ENCODE measurements around the gene ST6GAL1.
"Not testable (repeated sequence)": the region's sequence is repeated elsewhere in the genome, so short reads cannot be mapped to it uniquely, and the experiment has no call there.

Gene ST6GAL1

DNA sequence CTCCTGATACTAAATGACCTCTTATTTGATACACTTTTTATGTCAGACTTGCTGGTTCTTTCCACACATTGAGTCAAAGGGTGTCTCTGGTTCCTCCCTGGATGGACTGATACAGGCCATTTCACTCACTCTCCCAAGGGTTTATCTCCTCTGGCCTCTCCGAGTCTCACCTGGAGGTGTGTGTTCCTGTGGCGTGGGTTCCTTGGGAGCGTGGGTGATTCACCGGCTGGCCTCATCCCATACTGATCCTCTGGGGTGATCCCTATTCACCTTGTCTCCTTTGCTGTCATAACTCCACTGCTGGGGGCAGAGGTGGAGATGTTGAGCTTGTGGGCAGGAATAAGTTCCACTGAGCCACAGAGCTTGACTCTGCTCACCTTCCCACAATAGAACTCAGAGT lies 61.1 kb downstream of the ST6GAL1 start:
- no peak for DNase-seq (ENCODE audit: extremely low read depth in 1 of 2, low read depth in 1 of 2)

DNA sequence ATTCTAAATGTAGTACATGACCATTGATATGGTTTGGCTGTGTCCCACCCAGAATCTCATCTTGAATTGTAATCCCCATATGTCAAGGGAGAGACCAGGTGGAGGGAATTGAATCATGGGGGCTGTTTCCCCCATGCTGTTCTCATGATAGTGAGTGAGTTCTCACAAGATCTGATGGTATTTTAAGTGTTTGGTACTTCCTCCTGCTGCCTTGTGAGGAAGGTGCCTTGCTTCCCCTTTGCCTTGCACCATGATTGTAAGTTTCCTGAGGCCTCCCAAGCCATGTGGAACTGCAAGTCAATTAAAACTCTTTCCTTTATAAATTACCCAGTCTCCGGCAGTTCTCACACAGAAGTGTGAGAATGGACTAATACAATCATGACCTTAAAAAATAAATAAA lies 61.8 kb downstream of the ST6GAL1 start:
- not testable (repeated sequence) for DNase-seq (ENCODE audit: extremely low read depth in 1 of 2, low read depth in 1 of 2)

DNA sequence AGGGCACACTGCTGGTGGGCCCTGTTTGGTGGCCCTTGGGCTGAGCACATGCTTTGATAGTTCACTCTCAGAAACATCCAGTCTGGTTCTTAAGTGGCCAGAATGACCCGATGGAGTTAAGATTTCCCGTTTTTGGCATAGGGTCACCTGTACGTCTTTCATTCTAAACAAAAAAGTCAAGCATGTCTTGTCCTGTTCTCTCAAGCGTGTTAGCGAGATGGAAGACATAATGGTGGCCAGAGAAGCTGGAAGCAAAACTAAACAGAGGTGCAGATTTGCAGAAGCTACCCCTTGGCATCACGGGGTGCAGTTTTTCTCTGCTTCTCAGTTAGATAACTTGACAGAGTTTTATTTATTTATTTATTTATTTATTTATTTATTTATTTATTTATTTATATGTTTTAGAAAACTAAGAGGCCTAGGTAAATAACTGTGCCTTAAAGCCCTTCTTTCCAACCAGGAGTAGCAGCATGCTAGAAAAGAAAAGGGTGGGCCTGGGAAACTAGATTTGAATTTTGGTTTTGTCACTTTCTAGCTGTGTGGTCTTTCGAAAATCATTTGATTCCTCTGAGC lies 63.0 kb downstream of the ST6GAL1 start:
- no peak for DNase-seq (ENCODE audit: extremely low read depth in 1 of 2, low read depth in 1 of 2)

DNA sequence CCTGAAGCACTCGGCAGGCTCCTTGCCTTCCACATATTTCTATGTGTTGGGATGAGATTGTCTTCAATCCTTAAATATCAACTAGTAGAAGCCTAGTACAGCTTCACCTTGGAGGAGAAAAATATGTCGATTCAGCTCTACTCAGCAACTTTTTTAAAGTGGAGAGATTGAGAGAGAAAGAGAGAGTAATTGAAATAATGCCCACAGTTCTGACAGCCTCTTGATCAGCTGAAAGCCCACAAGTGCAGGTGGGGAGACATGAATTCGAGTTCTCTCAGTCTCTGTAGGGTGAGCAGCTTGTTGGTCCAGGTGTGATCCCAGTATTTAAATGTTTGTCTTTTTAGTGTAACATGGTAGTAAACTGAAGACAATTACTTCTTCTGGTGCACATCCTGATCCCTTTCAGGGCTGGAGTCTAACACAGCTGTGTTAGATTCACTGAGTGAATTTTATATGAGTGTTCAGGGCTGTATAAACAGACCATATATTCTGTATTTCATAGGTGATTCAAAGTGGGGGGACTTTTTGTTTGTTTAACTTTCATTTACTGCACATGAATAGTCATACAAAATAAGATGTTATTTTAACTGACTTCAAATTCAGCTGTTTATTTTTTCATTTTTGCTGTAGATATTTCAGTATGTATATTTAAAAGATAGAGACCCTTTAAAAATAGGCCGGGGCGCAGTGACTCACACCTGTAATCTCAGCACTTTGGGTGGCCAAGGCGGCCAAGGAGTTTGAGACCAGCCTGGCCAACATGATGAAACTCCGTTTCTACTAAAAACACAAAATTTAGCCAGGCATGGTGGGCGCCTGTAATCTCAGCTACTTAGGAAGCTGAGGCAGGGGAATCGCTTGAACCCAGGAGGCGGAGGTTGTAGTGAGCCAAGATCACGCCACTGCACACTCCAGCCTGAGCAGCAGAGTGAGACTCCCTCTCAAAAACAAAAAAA lies 64.0 kb downstream of the ST6GAL1 start:
- no peak for DNase-seq (ENCODE audit: extremely low read depth in 1 of 2, low read depth in 1 of 2)

DNA sequence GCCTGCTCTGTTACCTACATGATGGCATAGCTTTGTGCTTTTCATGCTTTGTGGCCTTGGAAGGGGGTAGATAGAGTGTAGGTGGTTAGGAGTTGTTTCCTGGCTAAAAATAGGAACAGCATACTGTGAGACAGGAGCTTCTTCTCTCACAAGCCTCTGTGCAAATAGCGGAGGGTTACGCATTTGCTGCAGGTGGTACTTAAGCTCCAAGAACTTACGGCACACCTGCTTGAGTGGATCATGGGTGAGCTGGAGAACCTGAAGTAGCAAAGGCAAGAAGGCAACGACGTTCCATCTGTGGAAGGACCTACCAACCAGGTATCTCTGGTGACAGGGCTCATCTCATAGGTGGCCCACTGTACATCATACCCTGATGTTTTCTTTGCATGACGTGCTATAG lies 66.0 kb downstream of the ST6GAL1 start:
- no peak for DNase-seq (ENCODE audit: extremely low read depth in 1 of 2, low read depth in 1 of 2)

DNA sequence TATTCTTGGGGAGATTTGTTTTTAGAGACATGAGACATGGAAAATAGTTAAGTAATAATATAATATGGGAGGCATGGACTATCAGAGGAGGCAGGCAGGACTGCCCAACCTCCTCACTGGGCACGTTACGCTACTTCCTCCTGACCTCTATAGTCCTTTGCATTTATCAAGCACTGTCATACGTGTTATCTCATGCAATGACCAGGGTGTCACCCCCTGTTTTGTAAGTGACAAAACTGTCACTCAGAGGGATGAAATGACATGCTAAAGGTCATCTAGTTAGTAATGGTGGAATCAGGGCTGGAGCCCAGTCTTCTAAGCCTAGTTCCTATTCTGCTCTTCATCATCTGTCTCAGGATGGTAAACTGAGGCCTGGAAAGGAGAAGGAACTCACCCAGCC lies 66.7 kb downstream of the ST6GAL1 start:
- no peak for DNase-seq (ENCODE audit: extremely low read depth in 1 of 2, low read depth in 1 of 2)

DNA sequence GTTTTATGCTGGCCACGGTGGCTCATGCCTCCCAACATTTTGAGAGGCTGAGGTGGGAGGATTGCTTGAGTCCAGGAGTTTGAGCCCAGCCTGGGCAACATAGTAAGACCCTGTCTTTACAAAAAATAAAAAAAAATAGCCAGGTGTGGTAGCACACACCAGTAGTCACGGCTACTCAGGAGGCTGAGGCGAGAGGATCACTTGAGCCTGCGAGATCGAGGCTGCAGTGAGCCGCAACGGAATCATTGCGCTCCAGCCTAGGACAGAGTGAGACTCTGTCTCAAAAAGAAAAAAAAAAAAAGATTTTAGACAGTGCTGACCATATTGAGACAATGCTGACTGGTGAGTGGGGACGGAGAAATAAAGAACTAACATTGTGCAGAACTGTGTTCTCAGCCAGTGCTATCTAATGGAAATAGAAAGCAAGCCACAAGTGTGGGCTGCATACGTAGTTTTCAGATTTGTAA lies 67.2 kb downstream of the ST6GAL1 start:
- no peak for DNase-seq (ENCODE audit: extremely low read depth in 1 of 2, low read depth in 1 of 2)

DNA sequence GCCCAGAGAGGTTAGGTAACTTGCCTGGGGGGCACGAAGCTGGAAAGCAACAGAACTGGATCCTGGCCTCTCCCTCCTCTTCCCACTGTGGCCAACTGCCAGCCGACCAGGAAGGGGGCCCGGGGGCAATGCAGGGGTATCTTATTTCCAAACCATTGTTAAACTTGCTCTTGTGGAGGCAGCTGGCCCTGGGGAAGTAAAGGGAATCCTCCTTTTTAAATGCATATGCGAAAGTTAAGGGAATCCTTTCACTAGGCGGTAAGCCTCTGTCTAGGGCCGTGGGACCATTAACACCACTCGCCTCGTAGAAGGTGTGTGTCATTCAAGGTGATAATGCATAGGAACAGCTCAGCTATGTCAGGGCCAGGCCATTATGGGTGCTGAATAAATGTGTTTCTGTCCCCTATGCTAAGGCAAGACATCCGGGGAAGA lies 68.6 kb downstream of the ST6GAL1 start:
- DNase-seq (ENCODE audit: extremely low read depth in 1 of 2, low read depth in 1 of 2): no peak

DNA sequence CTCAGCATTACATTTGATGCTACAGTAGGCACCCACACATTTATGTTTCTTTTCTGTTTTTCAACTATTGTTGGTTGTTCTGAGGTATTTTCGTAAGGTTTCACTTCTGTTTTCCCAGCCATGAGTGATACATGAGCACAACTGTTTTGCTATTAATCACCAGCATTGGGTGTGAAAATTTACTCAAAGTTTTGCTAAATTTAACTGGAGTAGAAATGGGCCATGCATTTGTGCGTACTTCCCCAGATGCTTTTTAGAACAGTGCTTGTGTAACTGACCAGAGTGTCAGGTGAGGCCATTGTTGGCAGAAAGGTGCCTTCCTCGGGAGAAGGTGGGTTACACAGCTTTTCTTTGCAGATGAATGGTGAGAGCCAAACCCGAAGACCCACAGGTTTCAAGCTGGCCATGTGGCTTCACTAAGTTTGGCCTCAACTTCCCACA lies 70.4 kb downstream of the ST6GAL1 start:
- DNase-seq (ENCODE audit: extremely low read depth in 1 of 2, low read depth in 1 of 2): no peak

DNA sequence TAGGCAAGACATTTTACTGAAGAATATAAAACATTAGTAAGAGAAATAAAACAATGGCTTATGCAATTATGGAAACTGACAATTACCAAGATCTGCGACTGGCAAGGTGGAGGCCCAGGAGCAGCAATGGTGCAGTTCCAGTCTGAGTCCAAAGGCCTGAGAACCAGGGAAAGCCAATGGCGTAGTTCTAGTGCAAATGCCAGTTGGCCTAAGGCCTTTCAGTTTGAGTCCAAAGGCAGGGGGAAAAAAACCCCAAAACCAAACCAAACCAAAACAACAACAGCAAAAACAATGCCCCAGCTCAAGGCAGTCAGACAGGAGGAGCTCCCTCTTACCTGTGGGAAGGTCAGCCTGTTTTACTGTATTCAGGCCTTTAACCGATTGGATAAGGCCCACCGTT lies 72.6 kb downstream of the ST6GAL1 start:
- no peak for DNase-seq (ENCODE audit: extremely low read depth in 1 of 2, low read depth in 1 of 2)

DNA sequence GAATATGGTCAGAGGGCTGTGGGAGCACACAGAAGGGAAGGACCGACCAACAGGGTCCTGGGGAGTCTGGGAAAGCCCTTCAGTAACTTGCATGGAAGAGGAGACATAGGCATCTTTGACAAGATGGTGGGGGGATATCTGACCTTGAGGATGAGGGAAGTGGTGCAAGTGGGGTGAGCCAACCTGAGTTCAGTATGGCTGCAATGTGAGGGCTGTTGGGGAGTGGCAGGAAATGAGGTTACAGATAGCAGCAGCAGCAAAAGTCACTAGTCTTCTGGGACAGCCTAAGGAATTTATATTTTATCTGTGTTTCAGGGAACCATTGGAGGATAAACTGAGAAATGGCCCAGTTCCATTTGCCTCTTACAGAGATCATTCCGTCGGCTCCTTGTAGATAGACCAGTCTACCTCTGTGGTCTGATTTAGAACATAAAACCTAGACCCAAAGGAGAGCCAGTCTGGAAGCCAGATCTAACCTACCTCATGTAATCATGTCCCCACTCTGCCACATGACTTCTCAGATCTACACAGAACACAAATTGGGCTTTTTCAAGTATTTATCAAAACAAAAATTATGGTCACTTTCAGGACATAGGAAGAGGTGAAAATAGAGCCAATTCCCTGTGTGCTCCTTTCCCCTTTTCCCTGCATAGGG lies 75.6 kb downstream of the ST6GAL1 start:
- no peak for DNase-seq (ENCODE audit: extremely low read depth in 1 of 2, low read depth in 1 of 2)

DNA sequence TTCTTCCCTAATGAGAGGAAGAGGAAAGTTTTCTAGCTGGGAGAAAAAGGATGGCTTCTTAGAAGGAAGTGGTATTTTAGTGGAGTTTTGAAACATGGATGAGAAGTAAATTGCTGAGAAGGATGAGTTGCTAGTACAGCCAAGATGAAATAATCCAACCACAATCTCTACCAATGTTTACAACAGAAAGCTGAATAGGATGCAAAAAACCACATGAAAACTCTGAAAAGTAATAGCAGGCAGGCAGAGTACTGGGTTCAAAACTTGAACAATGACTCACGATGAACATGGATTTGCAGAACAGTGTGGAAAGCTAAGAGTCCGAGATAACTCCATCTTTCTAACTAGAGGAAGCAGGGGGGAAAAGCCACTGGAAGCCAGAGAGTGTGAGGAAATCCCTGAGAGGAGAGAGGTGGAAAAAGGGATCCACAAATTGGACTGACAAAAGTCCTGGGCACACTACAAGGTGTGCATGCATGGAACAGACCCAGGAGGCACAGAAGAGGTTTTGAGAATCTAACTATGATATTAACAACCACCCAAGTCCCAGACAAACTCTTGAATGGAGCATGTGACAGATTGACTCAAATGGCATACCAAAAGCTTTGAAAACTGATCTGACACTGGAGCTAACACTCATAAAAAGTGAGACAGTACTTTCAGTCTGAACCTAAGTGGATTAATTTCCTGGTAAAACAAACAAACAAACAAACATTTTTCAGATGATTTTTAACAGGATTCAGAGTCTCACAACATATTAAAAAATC lies 76.7 kb downstream of the ST6GAL1 start:
- no peak for DNase-seq (ENCODE audit: extremely low read depth in 1 of 2, low read depth in 1 of 2)

DNA sequence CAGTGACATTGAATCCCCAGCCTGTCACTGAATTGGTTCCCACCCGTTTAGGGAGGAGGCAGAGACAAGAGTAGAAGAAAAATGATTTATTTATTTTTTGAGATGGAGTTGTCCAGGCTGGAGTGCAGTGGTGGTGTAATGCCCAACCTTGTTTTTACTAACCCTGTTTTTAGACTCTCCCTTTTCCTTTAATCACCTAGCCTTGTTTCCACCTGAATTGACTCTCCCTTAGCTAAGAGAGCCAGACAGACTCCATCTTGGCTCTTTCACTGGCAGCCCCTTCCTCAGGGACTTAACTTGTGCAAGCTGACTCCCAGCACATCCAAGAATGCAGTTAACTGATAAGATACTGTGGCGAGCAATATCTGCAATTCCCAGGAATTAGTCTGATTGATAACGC lies 80.1 kb downstream of the ST6GAL1 start:
- not testable (repeated sequence) for DNase-seq (ENCODE audit: extremely low read depth in 1 of 2, low read depth in 1 of 2)

DNA sequence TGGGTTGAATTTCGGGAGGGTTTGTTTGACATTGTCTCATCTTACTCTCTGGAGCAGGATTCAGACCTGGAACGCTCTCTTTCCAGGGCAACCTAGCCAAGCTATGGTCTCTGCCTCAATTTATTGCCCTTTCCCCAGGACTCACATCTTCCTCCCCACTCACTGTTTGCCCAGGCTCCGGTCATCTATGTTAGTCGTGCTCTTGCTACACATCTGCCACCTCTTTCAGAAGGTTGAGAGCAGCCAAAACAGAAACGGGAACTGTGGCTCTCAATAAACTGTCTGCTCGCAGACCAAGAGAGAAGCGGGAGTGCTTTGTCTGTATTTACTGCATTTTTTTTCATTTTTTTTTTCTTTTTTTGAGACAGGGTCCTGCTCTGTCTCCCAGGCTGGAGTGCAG lies 81.6 kb downstream of the ST6GAL1 start:
- no peak for DNase-seq (ENCODE audit: extremely low read depth in 1 of 2, low read depth in 1 of 2)

DNA sequence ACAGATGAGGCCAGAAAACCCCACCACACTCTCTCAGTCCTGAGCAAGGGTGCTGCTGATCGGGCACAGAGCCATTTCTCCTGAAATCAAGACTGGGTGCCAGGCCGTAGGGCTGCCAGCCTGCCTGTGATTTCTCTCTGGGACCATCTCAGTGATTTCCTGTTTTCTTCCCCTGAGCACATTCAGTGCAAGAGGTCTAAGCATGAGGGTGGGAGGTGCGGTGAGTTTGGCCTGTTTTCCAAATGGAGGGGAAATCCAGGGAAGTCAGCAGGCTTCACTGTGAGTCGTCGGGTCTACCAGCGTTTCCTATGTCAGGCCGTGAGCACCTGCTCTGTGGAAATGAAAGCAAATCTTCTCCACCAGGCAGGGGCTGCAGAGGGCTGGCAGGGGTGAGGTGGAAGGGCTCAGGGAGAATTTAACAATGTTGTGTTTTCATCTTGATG lies 82.3 kb downstream of the ST6GAL1 start:
- DNase-seq (ENCODE audit: extremely low read depth in 1 of 2, low read depth in 1 of 2): no peak

DNA sequence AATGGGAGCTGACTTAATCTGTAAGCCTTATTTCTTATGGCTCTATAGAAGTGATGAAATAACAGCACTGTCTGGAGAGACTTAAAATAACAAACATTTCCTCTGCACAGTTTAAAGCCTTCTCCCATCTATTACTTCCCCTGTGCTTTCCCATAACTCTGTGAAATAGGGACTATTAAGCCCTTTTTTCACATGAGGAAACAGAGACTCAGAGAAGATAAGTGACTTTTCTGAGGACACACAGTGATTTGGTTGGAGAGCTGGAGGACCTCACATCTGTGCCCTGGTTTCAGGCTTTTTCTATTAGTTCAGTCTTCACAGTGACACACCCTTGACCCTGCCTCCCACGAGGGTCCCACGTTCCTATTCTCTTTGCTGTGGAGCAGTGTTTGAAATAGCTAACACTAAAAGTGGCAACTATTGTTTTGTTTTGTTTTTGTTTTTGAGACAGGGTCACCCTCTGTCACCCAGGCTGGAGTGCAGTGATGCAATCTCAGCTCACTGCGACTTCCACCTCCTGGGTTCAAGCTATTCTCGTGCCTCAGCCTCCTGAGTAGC lies 82.9 kb downstream of the ST6GAL1 start:
- no peak for DNase-seq (ENCODE audit: extremely low read depth in 1 of 2, low read depth in 1 of 2)

DNA sequence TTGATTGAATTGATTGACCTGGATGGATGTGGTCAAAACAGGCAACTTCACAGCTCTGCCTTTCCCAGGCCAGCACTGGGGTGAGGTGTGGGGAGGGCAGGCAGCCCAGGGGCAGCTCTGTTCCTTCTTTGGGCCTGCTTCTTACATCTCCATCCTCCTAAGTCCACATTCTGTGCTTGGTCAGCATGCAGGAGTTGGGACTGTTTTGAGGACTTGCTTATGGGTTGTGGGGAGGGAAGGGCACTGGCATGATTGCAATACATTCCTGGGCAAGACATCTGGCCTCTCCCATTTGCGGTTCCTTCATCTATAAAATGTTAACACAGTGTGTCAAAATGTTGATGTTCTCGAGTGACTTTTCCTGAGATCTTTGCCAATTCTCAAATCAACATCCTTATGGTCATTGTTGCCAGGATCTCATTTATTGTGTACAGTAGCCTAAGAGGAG lies 84.1 kb downstream of the ST6GAL1 start:
- no peak for DNase-seq (ENCODE audit: extremely low read depth in 1 of 2, low read depth in 1 of 2)

DNA sequence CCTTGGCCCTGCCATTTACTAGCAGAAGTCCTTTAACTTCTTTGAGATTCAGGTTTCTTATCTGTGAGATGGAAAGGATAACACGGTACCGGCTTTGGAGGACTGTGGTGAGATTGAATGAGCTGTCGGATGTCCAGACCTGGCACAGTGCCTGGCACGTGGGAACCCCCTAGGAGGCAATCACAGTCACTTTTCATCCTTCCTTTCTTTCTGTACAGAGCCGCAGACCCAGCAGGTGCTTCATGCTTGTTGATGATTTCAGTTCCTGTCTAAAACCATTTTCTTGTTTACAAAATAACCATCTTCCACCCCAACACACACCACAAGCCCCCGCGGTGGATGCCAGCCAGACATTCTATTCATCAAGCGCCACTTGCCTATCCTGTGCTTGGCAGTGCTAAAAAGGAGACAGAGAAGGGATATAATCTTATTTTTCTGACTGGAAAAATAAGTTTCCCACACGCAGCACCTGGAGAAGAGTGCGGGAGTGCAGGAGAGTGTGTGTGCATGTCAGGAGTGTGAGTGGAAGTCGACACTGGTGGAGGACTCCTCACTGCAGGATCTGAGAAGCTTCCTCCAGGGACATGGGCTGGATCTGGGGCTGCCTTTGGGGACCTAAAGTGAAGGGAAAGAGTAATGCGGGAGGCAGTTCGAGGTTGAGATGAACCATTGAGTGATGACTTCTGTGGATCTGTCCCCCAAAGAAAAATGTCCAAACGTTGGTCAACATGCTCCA lies 85.7 kb downstream of the ST6GAL1 start:
- DNase-seq (ENCODE audit: extremely low read depth in 1 of 2, low read depth in 1 of 2): no peak

DNA sequence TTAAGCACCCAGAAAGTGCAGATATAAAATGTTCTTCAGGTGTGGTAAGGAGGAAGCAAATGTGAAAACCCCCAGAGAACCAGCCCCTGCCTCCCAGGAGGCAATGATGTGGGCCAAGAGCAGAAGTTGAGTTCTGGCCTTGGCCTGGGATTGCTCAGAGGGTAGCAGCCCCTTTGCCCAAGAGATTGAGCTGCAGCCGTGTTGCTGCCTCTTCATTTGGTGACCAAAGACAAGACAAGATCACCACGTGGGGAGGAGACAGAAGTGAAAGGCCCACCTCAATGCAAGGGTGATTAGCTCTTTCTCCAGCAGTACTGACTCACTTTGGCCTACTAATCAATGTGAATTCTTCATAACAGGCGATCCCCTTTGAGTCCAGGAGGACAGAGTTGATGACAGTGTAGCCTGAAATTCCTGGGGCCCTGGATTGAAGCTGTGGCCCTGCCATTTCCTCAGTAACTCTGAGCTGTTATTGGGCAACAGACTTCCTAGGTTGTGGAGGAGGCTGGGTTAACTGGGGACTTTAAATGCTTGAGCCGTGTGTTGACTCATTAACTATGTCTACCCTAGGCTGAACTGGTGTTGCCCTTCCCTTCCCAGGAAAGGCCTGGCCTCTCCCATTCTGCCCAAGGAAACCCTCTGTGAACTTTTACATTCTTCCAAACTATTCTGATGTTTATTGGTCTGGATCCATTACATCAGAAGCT lies 86.5 kb downstream of the ST6GAL1 start:
- DNase-seq (ENCODE audit: extremely low read depth in 1 of 2, low read depth in 1 of 2): no peak

Data from stimulated activated CD8-positive, alpha-beta memory T cell treated with anti-CD3 and anti-CD28 coated beads, Interleukin-7, amount 100 ng/mL, for 48 hours (primary cell).